ENCODE data around the gene OR8U1. TPM values are rescaled to one million over a fixed set of nuclear protein-coding genes. Genes with fewer than 3 reads are reported as not detected.

The OR8U1 gene
- total and polyA plus RNA-seq, 2 of the 4 experiments (the other 2 are of a cell fraction) = not detected

GRCh38 chr11:56404393-56404792, 29.0 kb downstream of the OR8U1 start:
- H3K4me2 ChIP-seq (ENCODE audit: low read depth, low read length) = no peak overlapping the region
- no peak overlapping the region for H3K14ac ChIP-seq (replicated peaks; ENCODE audit: low read depth, low read length)
- H4K20me1 ChIP-seq (ENCODE audit: insufficient read depth, low read length) = no peaks in the 10 kb centered on the region
- H3K9ac ChIP-seq (ENCODE audit: low read depth, low read length) = no peak overlapping the region
- H3K9me1 ChIP-seq (ENCODE audit: insufficient read depth, low read length) = no peaks in the 10 kb centered on the region
- intact Hi-C loops (cut with micrococcal nuclease) (no loop called here), dilution Hi-C loops (cut with HindIII; ENCODE audit: low sequenced_read_pairs, unreplicated experiment) (no loop called here), in situ Hi-C loops (cut with MboI; ENCODE audit: low sequenced_read_pairs) (no loop called here)
- no peak overlapping the region for H2AK9ac ChIP-seq (replicated peaks; ENCODE audit: low read depth, low read length, poor library complexity)
- no peak overlapping the region for H3K4me3 ChIP-seq (ENCODE audit: insufficient read depth, low read depth, low read length)
- no TSS peak for BruUV-seq (replicated peaks)
- H4K5ac ChIP-seq (ENCODE audit: low read depth, low read length) = no peak overlapping the region
- TF ChIP-seq NFE2L2 (IDR thresholded peaks at IDR 0.05; ENCODE audit: low read depth, low read length) (no peak), BHLHE40 (IDR thresholded peaks at IDR 0.05; ENCODE audit: low read depth, low read length) (no peak), FOS (IDR thresholded peaks at IDR 0.05; ENCODE audit: low read depth, low read length) (no peak)
- no peak overlapping the region for H3K18ac ChIP-seq (ENCODE audit: low read depth, low read length)
- no peak overlapping the region for H2BK15ac ChIP-seq (ENCODE audit: low read depth, low read length)
- H3K9me3 ChIP-seq (ENCODE audit: control insufficient read depth, insufficient read depth, low read length) = peaks cover 2% of the 10 kb centered on the region
- H3K36me3 ChIP-seq (ENCODE audit: control insufficient read depth, insufficient read depth, low read length) = no peaks in the 10 kb centered on the region
- H4K8ac ChIP-seq (ENCODE audit: low read depth in 2 of 2, low read length in 2 of 2) = no peak overlapping the region
- no CpG with 5 or more reads among the region's 2 CpGs for WGBS, 2 experiments (ENCODE audit: extremely low coverage in 2 of 2, insufficient read length in 1 of 2)
- H3K4me1 ChIP-seq (ENCODE audit: control insufficient read depth, insufficient read depth, low read length) = no peaks in the 10 kb centered on the region
- H4K91ac ChIP-seq (ENCODE audit: insufficient read depth, low read depth, low read length) = no peak overlapping the region
- no peak overlapping the region for H2AFZ ChIP-seq (replicated peaks; ENCODE audit: low read length, poor library complexity)
- H3K27me3 ChIP-seq (ENCODE audit: control insufficient read depth, insufficient read depth, low read length) = no peaks in the 10 kb centered on the region
- ATAC-seq (ENCODE audit: low read depth) = no peak
- H3K27ac ChIP-seq (ENCODE audit: insufficient read depth, low read length) = no peak overlapping the region
- DNase-seq = no peak
- H3K79me1 ChIP-seq (ENCODE audit: low read depth in 1 of 2, low read length in 2 of 2) = no peaks in the 10 kb centered on the region
- no peak overlapping the region for H2AK5ac ChIP-seq (ENCODE audit: low read depth, low read length)
- no peak overlapping the region for H2BK20ac ChIP-seq (ENCODE audit: low read depth, low read length)
- no peak overlapping the region for H2BK5ac ChIP-seq (ENCODE audit: low read depth, low read length, poor library complexity, severe bottlenecking)
- H3K56ac ChIP-seq (ENCODE audit: extremely low read depth, insufficient read depth, low read length) = no peak overlapping the region
- CTCF ChIA-PET = no interaction called here
- H2BK120ac ChIP-seq (ENCODE audit: low read depth, low read length) = no peak overlapping the region
- POLR2A ChIA-PET (ENCODE audit: unreplicated experiment) = no interaction called here
- no peak overlapping the region for H3K23ac ChIP-seq (ENCODE audit: low read depth, low read length)
- H3K4ac ChIP-seq (ENCODE audit: low read depth, low read length) = no peak overlapping the region
